ENCODE data around the gene TDRD6.
A peak's percentile ranks its signal among the peaks of the same experiment; 100 is the strongest.
"Not testable (repeated sequence)": the region's sequence is repeated elsewhere in the genome, so short reads cannot be mapped to it uniquely, and the experiment has no call there.

The TDRD6 gene
- total RNA-seq = 0 reads per million in 4 donors

- peak in 1 of 5 donors; percentile 1 for DNase-seq
Observed at GRCh38 chr6:46687619-46688097, at the start of gene TDRD6. Gene TDRD6 (plus strand): TSS chr6:46687885. CDS start chr6:46688129, 244 bp downstream.

- no peak for DNase-seq
Observed at GRCh38 chr6:46637933-46638332, 49.8 kb upstream of the TDRD6 start.

- no peak for DNase-seq
Observed at GRCh38 chr6:46638650-46639049, 49.0 kb upstream of the TDRD6 start.

- DNase-seq = no peak
Observed at GRCh38 chr6:46642928-46643751, 44.5 kb upstream of the TDRD6 start.

GRCh38 chr6:46645265-46645664 lies 42.4 kb upstream of the TDRD6 start:
- no peak for DNase-seq

GRCh38 chr6:46648108-46648507 lies 39.6 kb upstream of the TDRD6 start:
- DNase-seq = not testable (repeated sequence)

- DNase-seq = no peak
Observed at GRCh38 chr6:46648869-46649492, 38.7 kb upstream of the TDRD6 start.

- DNase-seq = no peak
Observed at GRCh38 chr6:46651006-46651405, 36.7 kb upstream of the TDRD6 start.

- no peak for DNase-seq
Observed at GRCh38 chr6:46651816-46652215, 35.9 kb upstream of the TDRD6 start.

- DNase-seq = no peak
Observed at GRCh38 chr6:46652232-46652602, 35.5 kb upstream of the TDRD6 start.

- peak; percentile 23 to 73 (median 53) for DNase-seq
Observed at GRCh38 chr6:46652603-46653438, 34.9 kb upstream of the TDRD6 start, which contains the start of the genes CYP39A1 and SLC25A27. Gene CYP39A1 (minus strand): TSS chr6:46652818. CDS start chr6:46652582, 236 bp downstream. Gene SLC25A27 (plus strand): TSS chr6:46652975. CDS start chr6:46653193, 218 bp downstream.

- no peak for DNase-seq
Observed at GRCh38 chr6:46653439-46654195, 34.1 kb upstream of the TDRD6 start.

GRCh38 chr6:46655803-46656202 lies 31.9 kb upstream of the TDRD6 start:
- no peak for DNase-seq

- DNase-seq = no peak
Observed at GRCh38 chr6:46657642-46658041, 30.0 kb upstream of the TDRD6 start.

- no peak for DNase-seq
Observed at GRCh38 chr6:46661483-46661882, 26.2 kb upstream of the TDRD6 start.

- DNase-seq = no peak
Observed at GRCh38 chr6:46667377-46667776, 20.3 kb upstream of the TDRD6 start.

GRCh38 chr6:46674410-46674809 lies 13.3 kb upstream of the TDRD6 start:
- no peak for DNase-seq

- no peak for DNase-seq
Observed at GRCh38 chr6:46676604-46677313, 10.9 kb upstream of the TDRD6 start.

- DNase-seq = no peak
Observed at GRCh38 chr6:46677314-46677654, 10.4 kb upstream of the TDRD6 start.

GRCh38 chr6:46684771-46685170 lies 2.9 kb upstream of the TDRD6 start:
- no peak for DNase-seq

GRCh38 chr6:46688117-46688965 lies 656 bp downstream of the TDRD6 start:
- DNase-seq = peak in 2 of 5 donors; percentile 1 to 7
